Stimulated activated CD4-positive, alpha-beta T cell treated with anti-CD3 and anti-CD28 coated beads, Interleukin-15, amount 100 ng/mL, for 48 hours (primary cell): ENCODE data around the gene GPR137B.
"Not testable (repeated sequence)": the region's sequence is repeated elsewhere in the genome, so short reads cannot be mapped to it uniquely, and the experiment has no call there.

Experiments
- DNase-seq, 2 donors: peaks; one replicate each; pipeline ENCODE4 v3.0.0-alpha.2; 2020; ENCODE audit warnings: low read depth in 2 of 2

The GPR137B gene

DNA sequence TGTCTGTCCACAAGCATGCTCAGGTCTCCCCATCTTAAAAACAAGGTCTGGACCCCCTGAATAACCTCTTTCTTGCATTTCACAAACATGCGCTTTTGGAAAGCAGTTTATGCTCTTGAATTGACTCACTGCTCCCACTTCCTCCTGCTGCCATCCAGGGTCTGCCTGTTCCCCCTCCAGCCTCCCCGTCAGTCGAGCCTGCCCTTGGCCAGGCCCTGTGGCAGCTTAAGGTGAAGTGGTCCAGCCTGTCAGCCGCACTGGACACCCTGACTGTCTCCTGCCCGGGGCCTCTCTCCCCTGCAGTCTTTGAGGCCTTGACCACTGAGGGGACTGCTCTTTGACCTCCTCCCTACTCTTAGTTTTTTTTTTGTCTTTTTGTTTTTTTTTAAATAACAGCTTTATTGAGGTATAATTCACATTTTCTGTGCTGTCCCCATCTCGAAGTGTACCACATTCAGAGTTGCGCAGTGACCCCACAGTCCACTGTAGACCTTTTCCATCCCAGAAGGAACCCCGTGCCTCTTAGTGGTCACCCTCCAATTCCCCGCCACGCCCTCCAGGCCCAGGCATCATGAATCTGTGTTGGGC is 18.3 kb downstream of the GPR137B start:
- DNase-seq = no peak

DNA sequence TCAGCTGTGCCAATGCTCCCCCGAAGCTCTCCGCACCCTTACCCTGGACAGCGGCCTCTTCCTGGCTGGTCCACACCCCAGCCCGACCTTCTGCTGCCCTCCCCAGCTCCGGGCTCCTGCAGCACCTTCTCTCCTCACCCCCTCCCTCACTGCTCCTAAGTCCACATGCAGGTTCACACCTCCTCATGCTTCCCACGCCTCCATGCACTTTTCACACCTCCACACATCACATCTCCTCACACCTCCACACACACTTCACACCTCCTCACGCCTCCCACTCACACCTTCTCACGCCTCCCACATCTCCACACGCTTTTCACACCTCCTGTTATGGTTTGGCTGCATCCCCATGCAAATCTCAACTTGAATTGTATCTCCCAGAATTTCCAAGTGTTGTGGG is 18.9 kb downstream of the GPR137B start:
- DNase-seq = no peak

DNA sequence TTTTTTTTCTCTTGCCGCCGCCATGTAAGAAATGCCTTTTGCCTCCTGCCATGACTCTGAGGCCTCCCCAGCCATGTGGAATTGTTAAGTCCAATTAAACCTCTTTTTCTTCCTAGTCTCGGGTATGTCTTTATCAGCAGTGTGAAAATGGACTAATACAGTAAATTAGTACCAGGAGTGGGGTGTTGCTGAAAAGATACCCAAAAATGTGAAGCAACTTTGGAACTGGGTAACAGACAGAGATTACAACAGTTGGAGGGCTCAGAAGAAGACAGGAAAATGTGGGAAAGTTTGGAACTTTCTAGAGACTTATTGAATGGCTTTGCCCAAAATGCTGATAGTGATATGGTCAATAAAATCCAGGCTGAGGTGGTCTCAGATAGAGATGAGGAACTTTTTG is 19.4 kb downstream of the GPR137B start:
- DNase-seq = not testable (repeated sequence)

DNA sequence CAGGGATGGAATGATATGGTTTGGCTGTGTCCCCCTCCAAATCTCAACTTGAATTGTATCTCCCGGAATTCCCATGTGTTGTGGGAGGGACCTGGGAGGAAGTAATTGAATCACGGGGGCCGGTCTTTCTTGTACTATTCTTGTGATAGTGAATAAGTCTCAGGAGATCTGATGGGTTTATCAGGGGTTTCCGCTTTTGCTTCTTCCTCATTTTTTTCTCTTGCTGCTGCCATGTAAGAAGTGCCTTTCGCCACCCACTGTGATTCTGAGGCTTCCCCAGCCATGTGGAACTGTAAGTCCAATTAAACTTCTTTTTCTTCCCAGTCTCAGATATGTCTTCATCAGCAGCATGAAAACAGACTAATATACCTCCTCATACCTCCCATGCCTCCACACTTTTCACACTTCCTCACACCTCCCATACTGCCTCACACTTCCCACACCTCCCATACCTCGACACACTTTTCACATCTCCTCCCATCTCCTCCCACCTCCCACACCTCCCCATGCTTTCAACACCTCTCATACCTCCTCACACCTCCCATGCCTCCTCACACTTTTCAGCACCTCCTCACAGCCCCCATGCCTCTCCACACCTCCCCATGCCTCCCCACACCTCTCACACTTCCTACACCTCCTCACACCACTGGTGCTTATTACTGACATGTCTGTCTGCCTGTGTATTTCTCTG is 21.3 kb downstream of the GPR137B start:
- no peak for DNase-seq

DNA sequence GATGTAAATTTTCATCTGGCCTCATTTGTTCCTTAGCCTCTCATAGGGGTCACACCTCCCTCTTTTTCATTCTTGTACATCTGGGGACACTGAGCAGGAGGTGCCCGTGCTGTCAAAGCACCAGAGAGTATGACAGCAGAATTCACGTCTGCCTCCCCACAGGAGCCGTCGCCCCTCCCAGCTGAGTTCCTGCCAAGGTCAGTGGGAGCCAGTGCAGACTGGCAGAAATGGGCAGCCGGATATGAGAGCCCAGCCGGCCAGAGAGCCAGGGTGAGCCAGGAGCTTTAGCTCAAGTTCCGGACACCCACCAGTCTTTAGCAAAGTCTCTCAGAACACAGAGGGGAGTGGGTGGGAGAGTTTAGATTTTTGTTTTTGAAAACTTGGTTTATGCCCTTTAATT is 21.9 kb downstream of the GPR137B start:
- DNase-seq = no peak

DNA sequence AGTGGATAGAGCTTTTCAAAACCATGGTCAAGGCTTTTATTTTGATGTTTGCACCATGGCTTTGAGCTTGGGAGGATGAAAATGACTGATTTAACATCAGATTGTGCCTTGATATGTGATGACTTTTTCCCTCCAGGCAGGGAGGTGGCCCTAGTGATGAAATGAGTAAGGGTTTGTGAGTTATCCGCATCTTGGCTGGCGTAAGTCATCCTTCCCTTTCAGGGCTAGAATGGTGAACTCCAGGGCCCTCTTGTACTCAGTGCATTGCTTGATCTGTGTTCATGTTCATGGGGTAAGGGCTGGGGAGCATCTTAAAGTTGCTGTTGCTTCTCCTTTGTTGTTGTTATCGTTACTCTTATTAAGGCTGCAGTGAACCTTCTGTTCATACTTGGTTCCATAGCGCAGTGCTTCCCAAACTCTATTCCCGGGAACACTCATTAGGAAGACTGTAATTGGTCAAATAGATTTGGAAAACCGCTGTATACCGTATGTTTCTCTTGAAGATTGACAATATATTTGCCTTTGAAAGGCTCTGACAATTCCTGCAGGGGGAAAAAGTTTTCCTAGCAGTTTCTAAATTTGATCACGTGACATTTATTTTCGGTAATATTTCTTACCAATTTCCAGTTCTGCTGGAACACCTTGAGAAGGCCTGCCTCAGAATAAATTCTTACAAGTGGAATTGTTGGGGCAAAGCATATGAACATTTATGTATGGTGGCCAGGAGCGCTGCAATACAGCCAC is 23.1 kb downstream of the GPR137B start:
- DNase-seq = no peak

DNA sequence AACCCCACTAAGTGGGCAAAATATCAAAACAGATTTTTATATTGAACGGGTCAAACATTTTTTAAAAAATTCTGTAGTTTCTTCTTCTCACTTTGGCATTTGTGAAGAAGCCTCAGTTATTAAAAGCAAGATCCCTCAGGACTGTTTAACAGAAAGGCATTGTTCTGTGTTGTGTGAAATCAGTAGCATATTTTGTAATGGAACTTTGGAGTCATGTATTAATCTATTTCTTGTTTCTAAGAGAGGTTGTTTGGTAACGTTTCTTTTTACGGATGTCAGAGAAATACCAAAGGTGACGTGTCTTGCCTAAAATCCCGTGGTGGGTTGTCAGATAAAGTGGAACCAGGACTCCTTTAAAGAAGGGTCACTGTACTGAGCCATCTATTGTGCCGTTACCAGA is 23.7 kb downstream of the GPR137B start:
- no peak for DNase-seq

DNA sequence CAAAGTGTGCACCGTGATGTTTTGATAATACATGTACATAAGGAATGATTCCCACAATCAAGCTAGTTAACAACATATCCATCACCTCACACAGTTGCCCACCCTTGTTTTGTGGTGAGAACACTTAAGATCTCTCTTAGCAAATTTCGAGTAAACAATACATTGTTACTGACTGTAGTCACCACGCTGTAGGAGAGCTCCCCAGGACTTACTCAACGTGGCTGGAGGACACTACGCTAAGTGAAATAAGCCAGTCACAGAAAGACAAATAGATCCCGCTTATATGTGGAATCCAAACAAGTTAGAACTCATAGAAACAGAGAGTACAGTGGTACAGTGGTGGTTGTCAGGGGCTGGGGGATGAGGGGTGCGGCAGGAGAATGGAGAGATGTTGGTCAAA is 24.8 kb downstream of the GPR137B start:
- DNase-seq = no peak

DNA sequence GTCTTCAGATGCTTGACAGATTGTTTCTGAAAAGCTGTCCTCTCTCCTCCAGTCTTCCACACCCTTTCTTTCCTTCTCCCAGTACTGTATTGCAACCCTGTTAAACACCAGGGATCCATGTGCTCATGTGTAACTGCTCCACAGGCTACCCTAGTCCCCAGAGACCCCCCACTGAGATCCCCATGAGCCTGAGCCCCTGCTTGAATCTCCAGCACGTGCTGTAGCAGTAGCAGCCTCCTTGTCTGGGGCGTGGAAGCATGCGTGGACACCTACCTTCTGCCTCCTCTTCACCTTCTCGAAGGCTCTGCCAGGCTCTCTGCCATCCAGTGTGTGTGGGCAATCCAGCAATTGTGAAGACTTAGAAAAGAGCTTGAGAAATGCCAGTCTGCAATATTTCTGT is 25.2 kb downstream of the GPR137B start:
- no peak for DNase-seq

DNA sequence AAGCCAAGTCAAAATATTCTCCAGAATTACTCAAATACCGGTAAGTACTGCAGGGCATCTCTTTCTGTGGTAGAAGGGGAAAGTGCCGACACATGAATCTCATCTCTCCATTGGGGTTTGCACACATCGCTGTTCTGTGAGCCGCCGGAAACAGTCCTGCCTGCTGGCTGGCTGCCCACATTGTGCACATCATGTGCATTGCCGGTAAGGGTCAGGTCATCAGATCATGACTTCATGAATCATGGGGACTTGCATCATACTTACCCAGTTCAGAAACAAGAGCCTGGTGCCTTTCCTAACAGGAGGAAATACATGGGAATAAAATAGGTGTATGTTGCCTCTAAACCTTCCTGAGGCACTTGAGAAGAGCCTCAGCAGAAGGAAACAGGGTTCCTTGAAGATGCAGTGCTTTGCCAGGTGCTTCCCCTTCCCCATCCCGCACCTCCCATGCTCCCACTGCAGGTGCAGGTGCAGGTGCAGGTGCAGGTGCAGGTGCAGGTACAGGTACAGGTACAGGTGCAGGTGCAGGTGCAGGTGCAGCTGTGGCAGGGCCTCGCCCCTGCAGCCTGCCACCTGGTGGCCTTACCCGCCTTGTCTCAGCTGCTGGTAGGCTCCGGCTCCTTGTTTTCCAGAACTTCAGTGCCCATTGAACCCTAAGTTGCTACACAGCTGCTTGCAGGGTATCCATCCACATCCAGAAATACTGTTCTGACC is 26.5 kb downstream of the GPR137B start:
- no peak for DNase-seq

DNA sequence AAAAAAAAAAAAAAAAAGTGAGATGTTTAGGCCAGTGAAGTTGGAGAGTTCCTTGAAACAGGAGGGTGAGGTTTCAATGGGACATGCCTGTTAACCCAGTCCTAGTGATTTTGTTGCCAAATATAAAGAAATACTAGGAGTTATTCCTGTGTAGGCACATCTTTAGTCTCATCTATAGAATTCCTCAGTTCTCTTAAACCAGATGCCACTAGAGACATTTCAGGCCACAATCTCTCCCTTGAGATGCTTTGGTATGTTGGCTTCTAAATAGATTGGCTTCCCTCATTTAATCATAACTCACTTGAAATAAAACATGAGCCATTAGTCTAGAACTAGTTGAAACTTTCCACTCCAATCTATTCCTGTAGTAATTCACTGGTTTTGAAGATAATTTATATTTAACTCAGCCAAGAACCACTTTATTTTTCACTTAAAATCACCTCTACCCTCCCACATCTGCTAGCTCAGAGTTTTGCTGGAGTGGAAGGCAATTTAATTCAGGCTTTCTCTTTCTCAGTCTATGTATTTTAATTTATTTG is 29.8 kb downstream of the GPR137B start:
- no peak for DNase-seq

DNA sequence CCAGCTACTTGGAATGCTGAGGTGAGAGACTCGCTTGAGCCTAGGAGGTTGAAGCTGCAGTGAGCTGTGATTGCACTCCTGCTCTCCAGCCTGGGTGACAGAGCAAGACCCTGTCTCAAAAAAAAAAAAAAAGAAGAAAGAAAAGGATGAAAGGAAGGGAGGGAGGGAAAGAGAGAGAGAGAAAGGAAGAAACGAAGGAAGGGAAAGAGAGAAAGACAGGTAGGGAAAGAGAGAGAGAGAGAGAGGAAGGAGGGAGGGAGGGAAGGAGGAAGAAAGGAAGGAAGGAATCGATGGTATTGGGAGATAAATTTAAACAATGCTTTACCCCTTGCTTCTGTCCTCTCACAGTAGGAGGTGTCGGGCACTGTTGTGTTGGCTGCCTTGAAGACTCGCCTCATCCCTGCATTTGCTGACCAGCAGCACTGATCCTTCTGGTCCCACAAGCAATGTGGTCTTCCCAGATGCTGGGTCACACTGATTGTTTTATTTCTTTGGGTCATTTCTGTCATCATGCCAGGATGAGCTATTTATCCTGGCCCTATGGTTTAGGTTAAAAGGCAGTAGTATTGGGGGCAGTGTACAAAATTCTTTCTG is 30.9 kb downstream of the GPR137B start:
- DNase-seq = no peak

DNA sequence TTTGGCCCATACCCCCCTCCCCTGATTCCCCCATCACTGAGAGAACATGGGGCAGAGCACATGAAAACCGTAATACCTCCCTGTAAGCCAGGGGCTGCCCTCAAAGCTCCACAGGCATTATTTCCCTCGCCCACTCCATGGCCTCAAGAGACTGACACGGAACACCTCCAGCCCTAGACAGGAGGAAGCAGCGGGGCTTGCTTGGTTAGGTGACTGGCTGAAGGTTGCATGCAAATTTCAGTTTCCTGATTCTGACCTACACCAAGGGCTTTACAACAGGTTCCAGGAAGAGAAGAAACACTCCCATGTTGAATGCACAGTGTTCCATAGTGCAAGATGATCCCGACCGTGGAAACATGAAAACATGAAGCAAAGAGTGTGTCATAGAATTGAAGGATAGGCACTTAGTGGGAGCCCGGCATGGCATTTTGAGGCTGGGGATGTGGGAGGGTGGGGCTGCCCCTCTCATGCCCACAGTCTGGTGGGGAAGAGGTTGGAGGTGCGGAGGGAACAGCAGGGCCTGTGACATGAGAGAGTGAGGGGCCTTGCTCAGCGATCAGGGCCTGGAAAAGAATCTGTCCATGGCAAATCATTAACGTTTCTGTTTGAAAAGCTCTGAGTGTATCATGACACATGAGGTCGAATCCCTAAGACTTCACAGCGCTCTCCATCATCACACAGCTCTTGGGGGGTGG is 33.5 kb downstream of the GPR137B start:
- DNase-seq = no peak

DNA sequence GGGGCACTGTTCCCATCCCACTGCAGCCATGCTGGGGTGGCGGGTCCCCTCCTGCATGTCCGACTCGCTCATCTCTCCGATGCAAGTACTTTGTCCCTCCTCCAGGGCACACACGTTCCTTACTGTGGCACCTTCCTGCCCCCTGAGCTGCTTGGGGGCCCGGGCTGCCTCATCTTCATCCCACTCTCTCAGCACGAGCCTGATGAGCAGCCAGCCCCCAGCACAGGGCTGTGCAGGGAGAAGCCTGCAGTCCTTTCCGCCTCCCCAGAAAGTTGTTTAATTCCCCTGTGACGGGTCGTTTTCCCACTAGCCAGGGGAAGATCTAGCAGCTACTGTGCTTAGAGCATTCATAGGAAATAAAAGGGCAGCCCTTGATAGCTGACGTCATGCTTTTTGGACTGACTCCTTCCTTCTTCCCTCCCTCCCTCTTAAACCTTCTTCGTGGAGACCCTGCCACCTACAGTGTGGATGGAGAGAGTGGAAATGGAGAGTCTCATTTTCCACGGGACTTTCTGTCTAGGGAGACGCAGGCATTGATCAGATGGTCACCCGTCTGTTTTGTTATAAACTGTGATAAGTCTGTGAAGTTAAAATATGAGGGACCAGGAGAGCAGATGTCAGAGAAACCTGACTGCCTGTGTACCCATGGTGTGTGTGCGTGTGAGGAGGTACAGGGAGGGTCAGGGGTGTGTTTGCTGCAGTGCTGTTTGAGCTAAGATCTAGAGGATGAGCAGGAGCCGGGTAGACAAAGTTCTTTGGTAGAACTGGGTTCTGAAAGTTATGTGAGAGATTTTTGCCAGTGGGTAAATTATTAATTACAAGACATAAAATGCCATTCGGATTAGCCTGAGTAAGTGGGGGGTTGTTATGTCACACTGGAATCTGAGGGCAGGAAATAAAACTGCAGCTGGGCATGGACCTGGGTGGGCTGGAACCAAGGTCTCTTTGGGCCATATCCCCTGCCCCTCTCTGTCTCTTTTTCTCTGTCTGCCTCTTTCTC is 34.3 kb downstream of the GPR137B start:
- no peak for DNase-seq

DNA sequence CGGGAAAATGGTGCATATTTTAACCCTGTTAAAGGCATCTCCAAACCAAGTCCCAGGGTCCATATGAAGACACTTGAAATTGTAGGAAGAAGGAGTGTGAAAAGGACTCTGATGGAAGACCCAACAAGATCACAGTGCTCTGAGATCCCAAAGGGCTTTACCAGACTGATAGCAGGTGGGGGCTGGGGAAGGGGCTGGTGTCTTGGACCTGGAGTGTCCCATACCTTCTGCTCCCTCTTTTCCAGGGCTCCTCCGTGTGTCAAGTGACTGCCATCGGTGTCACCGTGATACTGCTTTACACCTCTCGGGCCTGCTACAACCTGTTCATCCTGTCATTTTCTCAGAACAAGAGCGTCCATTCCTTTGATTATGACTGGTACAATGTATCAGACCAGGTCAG is 37.3 kb downstream of the GPR137B start:
- no peak for DNase-seq

DNA sequence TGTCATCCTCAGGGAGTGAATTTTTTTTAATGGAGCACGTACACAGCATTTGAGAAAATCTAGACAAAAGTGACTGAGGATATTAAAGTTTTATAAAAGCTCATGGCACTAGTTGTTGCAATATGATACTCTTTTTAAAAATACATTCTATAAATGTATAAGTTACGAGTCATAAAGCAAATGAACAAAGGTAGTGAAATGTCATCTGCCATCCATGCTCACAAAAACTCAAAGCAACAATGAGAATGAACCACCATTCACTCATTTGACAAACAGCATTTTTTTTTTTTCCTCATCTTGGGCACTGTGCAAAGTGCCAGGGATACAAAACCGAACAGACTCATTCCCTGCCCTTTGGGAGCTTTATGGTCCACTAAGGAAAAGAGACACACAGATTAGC is 38.7 kb downstream of the GPR137B start:
- DNase-seq = no peak

DNA sequence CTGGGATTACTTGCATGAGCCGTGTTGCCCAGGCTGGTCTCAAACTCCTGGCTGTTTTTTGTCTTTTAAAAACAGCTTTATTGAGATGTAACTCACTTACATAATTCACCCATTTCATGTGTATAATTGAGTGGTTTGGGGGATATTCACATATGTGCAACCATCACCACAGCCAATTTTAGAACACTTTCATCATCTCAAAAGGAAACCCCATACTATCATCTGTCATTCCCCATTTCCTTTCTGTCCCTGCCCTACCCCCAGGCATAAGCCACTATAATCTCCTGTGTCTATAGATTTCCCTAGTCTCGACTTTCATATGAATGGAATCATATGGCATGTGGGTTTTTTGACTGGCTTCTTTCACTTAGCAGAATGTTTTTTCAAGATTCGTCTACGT is 43.3 kb downstream of the GPR137B start:
- no peak for DNase-seq

DNA sequence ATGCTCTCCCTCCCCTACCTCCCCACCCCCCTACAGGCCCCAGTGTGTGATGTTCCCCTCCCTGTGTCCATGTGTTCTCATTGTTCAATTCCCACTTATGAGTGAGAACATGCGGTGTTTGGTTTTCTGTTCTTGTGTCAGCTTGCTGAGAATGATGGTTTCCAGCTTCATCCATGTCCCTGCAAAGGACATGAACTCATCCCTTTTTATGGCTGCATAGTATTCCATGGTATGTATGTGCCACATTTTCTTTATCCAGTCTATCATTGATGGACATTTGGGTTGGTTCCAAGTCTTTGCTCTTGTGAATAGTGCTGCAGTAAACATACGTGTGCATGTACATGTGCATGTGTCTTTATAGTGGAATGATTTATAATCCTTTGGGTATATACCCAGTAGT is 44.1 kb downstream of the GPR137B start:
- not testable (repeated sequence) for DNase-seq

DNA sequence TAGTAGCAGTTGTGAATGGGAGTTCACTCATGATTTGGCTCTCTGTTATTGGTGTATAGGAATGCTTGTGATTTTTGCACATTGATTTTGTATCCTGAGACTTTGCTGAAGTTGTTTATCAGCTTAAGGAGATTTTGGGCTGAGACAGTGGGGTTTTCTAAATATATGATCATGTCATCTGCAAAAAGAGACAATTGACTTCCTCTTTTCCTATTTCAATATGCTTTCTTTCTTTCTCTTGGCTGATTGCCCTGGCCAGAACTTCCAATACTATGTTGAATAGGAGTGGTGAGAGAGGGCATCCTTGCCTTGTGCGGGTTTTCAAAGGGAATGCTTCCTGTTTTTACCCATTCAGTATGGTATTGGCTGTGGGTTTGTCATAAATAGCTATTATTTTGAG is 45.7 kb downstream of the GPR137B start:
- DNase-seq = not testable (repeated sequence)

DNA sequence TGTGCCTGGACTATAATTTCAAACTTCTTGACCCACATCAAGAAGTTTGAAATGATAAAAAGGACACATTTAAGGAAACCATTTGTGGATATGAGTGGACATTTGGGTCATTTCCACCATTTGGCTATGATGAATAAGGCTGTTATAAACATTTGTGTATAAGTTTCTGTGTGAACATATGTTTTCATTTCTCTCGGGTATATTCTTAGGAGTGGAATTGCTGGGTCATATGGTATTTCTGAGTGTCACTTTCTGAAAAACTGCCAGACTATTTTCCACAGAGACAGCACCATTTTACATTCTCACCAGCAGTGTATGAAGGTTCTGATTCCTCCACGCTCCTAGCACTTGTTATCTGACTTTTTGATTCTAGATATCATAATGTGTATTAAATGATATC is 50.8 kb downstream of the GPR137B start:
- DNase-seq = no peak
